Prostate gland (tissue), 2 donors: ENCODE measurements around the gene PLEKHM3. TPM values are rescaled to one million over a fixed set of nuclear protein-coding genes. Genes with fewer than 3 reads are reported as not detected.

Experiments
- DNase-seq: peaks from one replicate; pipeline ENCODE4 v3.0.0-alpha.2; 2019; ENCODE audit warnings: low spot score
- H3K27ac ChIP-seq, 2 donors: fragments of 200-600 bp; sonication (generic); 2 replicates each; pipeline ENCODE4 v1.5.1; 2017 to 2019
- H3K27me3 ChIP-seq: fragments of 200-600 bp; sonication (generic); replicated peaks from 2 replicates; pipeline ENCODE4 v1.5.1; 2019; ENCODE audit not compliant: insufficient read depth
- H3K36me3 ChIP-seq, 2 donors: fragments of 200-600 bp; sonication (generic); 1 replicate in 1 of 2; 2 replicates in 1 of 2; pipeline versions ENCODE4 v1.5.1 to v1.8.1; 2017 to 2019
- H3K4me1 ChIP-seq: fragments of 200-600 bp; sonication (generic); replicated peaks from 2 replicates; pipeline ENCODE4 v1.5.1; 2019
- H3K4me3 ChIP-seq, 2 donors: fragments of 200-600 bp; sonication (generic); 2 replicates each; pipeline ENCODE4 v1.5.1; 2017 to 2019
- H3K9me3 ChIP-seq: fragments of 200-600 bp; sonication (generic); 2 replicates; pipeline ENCODE4 v1.5.1; 2017
- CTCF ChIP-seq, 4 experiments: fragments of 200-600 bp in 2 of 4; fragments of 450-650 bp in 2 of 4; sonication (generic) in 2 of 4; IDR thresholded peaks; 1 replicate in 3 of 4; 2 replicates in 1 of 4; pipeline ENCODE4 v1.5.1; 2016 to 2019; ENCODE audit warnings: antibody characterized with exemption in 4 of 4, mild to moderate bottlenecking in 2 of 4, moderate library complexity in 2 of 4
- POLR2A ChIP-seq: fragments of 450-650 bp; IDR thresholded peaks from one replicate; pipeline ENCODE4 v1.6.1; 2016; ENCODE audit warnings: antibody characterized with exemption, mild to moderate bottlenecking
- POLR2AphosphoS5 ChIP-seq: sonication (generic); formaldehyde crosslinking; IDR thresholded peaks from one replicate; pipeline ENCODE4 v1.6.1; 2017; ENCODE audit warnings: antibody characterized with exemption
- WGBS: methylation state at CpG from one replicate; pipeline ENCODE4 v1.1.5; 2018; 5-methylcytosine and 5-hydroxymethylcytosine counted together
- intact Hi-C: fragments of 100-400 bp; cut with DNase I; formaldehyde crosslinking; loops from one replicate; pipeline ENCODE4 v1.14.2; 2022
- total RNA-seq, 2 donors: library from RNA; depleted of rRNA; stranded (reverse); fragments of >200 nt; gene quantifications; one replicate each; pipeline ENCODE4 v1.1.0, GENCODE V29; 2016

Gene PLEKHM3
- total RNA-seq, 2 donors from 2014 or later, result 17.0 to 28.6 TPM

- H3K36me3 ChIP-seq, result no peaks in the 10 kb centered on the region
- H3K27me3 ChIP-seq, result no peaks in the 10 kb centered on the region
- no peak overlapping the region for H3K27ac ChIP-seq
- H3K4me3 ChIP-seq, result no peak overlapping the region
- TF ChIP-seq POLR2A (no peak), CTCF (IDR thresholded peaks at IDR 0.05) (no peak), POLR2AphosphoS5 (no peak)
- H3K4me1 ChIP-seq, result peaks cover 4% of the 10 kb centered on the region
- H3K9me3 ChIP-seq, result no peaks in the 10 kb centered on the region
- intact Hi-C loops, result no loop called here
- DNase-seq, result no peak
- 67% methylated on average over 3 of the region's 3 CpGs for WGBS
Observed at GRCh38 chr2:208006337-208006736, 19.0 kb downstream of the PLEKHM3 start.

GRCh38 chr2:208001924-208002323 lies 23.4 kb downstream of the PLEKHM3 start:
- H3K4me1 ChIP-seq, result no peaks in the 10 kb centered on the region
- no peak for DNase-seq
- 90% methylated on average over 5 of the region's 5 CpGs for WGBS
- no peaks in the 10 kb centered on the region for H3K27me3 ChIP-seq
- intact Hi-C loops, result no loop called here
- no peak overlapping the region for H3K27ac ChIP-seq
- no peak for TF ChIP-seq POLR2AphosphoS5
- TF ChIP-seq POLR2A, result no peak
- TF ChIP-seq CTCF (IDR thresholded peaks at IDR 0.05), result no peak
- no peaks in the 10 kb centered on the region for H3K36me3 ChIP-seq
- H3K9me3 ChIP-seq, result no peaks in the 10 kb centered on the region
- no peak overlapping the region for H3K4me3 ChIP-seq

- DNase-seq, result no peak
- TF ChIP-seq POLR2A, result no peak
- TF ChIP-seq POLR2AphosphoS5, result no peak
- TF ChIP-seq CTCF (IDR thresholded peaks at IDR 0.05), result no peak
- Histone ChIP-seq H3K4me3 (no peak overlapping the region), H3K27me3 (no peaks in the 10 kb centered on the region), H3K27ac (no peak overlapping the region), H3K9me3 (no peaks in the 10 kb centered on the region), H3K36me3 (no peaks in the 10 kb centered on the region), H3K4me1 (no peaks in the 10 kb centered on the region)
- intact Hi-C loops, result no loop called here
- WGBS, result 89% methylated on average over 10 of the region's 10 CpGs
Observed at GRCh38 chr2:208000701-208001395, 24.5 kb downstream of the PLEKHM3 start.

GRCh38 chr2:207996848-207997247 lies 28.5 kb downstream of the PLEKHM3 start:
- no peak for DNase-seq
- TF ChIP-seq POLR2A (no peak), CTCF (IDR thresholded peaks at IDR 0.05) (no peak), POLR2AphosphoS5 (no peak)
- Histone ChIP-seq H3K27me3 (no peaks in the 10 kb centered on the region), H3K4me3 (no peak overlapping the region), H3K4me1 (no peaks in the 10 kb centered on the region), H3K36me3 (no peaks in the 10 kb centered on the region), H3K9me3 (no peaks in the 10 kb centered on the region), H3K27ac (no peak overlapping the region)
- intact Hi-C loops, result no loop called here
- 87% methylated on average over 2 of the region's 2 CpGs for WGBS

- no peaks in the 10 kb centered on the region for H3K9me3 ChIP-seq
- TF ChIP-seq POLR2A (no peak), CTCF (IDR thresholded peaks at IDR 0.05) (no peak), POLR2AphosphoS5 (no peak)
- intact Hi-C loops, result no loop called here
- DNase-seq, result no peak
- H3K4me1 ChIP-seq, result no peaks in the 10 kb centered on the region
- H3K27ac ChIP-seq, result no peak overlapping the region
- H3K27me3 ChIP-seq, result no peaks in the 10 kb centered on the region
- H3K36me3 ChIP-seq, result no peaks in the 10 kb centered on the region
- H3K4me3 ChIP-seq, result no peak overlapping the region
- 44% methylated on average over 3 of the region's 3 CpGs for WGBS
Observed at GRCh38 chr2:207995887-207996286, 29.4 kb downstream of the PLEKHM3 start.
